Mucosa of stomach (tissue), 1 donor: ENCODE measurements around the gene NDUFB8.

Experiments
- H3K27me3 ChIP-seq: one replicate; pipeline ENCODE4 v1.7.0; 2013; ENCODE audit warnings: mild to moderate bottlenecking, low read length; ENCODE audit not compliant: control insufficient read depth, insufficient read depth
- H3K36me3 ChIP-seq: one replicate; pipeline ENCODE4 v1.7.0; 2013; ENCODE audit warnings: low read length; ENCODE audit not compliant: control insufficient read depth, insufficient read depth
- H3K4me1 ChIP-seq: one replicate; pipeline ENCODE4 v1.7.0; 2013; ENCODE audit warnings: mild to moderate bottlenecking, low read length; ENCODE audit not compliant: control insufficient read depth, insufficient read depth
- H3K4me3 ChIP-seq: one replicate; pipeline ENCODE4 v1.7.0; 2013; ENCODE audit warnings: low read length
- H3K9ac ChIP-seq: one replicate; pipeline ENCODE4 v1.7.0; 2013; ENCODE audit warnings: mild to moderate bottlenecking, low read length, moderate library complexity
- H3K9me3 ChIP-seq: one replicate; pipeline ENCODE4 v1.7.0; 2013; ENCODE audit warnings: mild to moderate bottlenecking, low read length, moderate library complexity; ENCODE audit not compliant: control insufficient read depth
- donor health status: Pancreatic carcinoma.

The NDUFB8 gene

DNA sequence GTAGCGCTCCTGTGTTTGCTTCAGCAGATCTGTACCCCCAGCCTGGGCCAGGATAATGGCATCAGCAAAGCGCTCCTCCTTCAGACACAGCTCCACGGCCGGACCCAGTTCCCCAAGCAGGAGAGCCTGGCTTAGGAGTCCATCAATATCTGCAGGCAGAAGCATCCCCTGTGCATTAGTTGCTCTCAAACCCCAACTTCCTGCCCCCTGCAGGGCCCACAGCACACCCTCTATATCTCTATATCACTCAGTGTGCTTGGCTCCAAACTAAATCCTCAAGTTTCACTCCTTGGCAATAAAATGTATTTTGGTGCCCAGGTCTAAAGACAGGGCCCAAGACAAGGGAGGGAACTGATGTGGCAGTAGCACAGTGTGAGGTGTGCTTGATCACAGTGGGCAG, 31.6 kb downstream of the NDUFB8 start:
- H3K4me1 ChIP-seq, result no peaks in the 10 kb centered on the region
- H3K9ac ChIP-seq, result no peak overlapping the region
- no peak overlapping the region for H3K4me3 ChIP-seq
- H3K36me3 ChIP-seq, result no peaks in the 10 kb centered on the region
- H3K27me3 ChIP-seq, result no peaks in the 10 kb centered on the region
- H3K9me3 ChIP-seq, result no peaks in the 10 kb centered on the region

DNA sequence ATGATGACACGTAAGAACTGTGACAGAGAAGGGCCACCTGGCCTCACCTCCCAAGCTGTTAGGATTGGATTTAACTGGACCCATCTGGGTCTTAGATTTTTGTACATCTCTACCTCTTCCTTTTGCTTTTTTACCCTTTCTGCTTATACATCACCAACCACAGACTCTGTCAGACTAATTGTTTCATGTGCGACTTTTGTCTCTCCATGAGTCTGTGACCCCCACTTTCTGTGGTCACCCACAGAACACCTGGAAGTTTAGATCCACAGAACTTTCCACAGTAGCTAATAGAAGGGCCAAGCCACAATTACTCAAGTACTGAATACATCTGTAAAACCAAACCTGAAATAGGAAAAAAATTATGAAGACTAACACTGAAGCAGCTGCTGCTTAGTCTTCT, 33.1 kb downstream of the NDUFB8 start:
- no peaks in the 10 kb centered on the region for H3K9me3 ChIP-seq
- H3K4me1 ChIP-seq, result no peaks in the 10 kb centered on the region
- H3K27me3 ChIP-seq, result no peaks in the 10 kb centered on the region
- H3K36me3 ChIP-seq, result no peaks in the 10 kb centered on the region
- H3K9ac ChIP-seq, result no peak overlapping the region
- H3K4me3 ChIP-seq, result no peak overlapping the region

DNA sequence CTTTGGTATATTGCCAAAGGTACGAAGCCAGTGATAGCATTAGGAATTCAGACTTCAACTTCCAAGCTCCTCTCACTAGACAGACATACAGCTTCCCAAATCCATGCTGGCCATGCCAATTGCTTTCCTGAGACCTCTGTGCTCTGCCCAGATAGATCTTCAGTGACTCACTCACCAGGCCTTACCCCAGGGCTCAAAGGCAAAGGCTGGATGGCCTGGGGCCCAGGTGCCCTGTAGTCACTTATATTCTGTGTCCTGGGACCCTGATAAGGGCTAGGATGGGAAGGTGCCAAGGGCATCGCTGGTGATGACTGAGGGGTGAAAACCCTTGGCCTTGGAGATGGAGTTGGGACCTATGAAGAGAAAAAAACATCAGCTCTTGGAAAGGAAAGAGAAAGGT, 39.1 kb downstream of the NDUFB8 start:
- Histone ChIP-seq H3K4me3 (no peak overlapping the region), H3K9ac (no peak overlapping the region), H3K9me3 (no peaks in the 10 kb centered on the region), H3K4me1 (no peaks in the 10 kb centered on the region), H3K27me3 (no peaks in the 10 kb centered on the region), H3K36me3 (peaks cover 5% of the 10 kb centered on the region)

DNA sequence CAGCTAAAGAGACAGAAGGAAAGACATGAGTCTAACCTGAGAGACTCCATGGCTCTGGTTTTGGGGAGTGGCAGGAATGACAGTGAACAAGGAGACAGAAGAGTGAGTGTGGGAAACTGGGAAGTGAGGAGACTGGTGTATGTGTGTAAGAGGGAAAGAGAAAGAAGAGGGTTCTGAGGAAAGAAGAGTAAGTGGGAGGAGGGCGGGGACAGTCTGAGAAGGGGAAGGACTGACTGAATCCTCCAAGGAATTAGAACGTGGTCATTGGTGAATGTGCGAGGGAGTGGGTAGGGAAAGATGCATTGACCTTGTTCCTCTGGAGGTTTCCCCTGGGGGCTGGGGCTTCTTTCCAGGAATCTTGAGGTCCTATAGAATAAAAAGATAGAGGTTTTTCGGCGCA, 40.3 kb downstream of the NDUFB8 start:
- H3K4me3 ChIP-seq, result no peak overlapping the region
- H3K9ac ChIP-seq, result no peak overlapping the region
- H3K9me3 ChIP-seq, result no peaks in the 10 kb centered on the region
- H3K36me3 ChIP-seq, result peaks cover 5% of the 10 kb centered on the region
- H3K27me3 ChIP-seq, result no peaks in the 10 kb centered on the region
- H3K4me1 ChIP-seq, result no peaks in the 10 kb centered on the region

DNA sequence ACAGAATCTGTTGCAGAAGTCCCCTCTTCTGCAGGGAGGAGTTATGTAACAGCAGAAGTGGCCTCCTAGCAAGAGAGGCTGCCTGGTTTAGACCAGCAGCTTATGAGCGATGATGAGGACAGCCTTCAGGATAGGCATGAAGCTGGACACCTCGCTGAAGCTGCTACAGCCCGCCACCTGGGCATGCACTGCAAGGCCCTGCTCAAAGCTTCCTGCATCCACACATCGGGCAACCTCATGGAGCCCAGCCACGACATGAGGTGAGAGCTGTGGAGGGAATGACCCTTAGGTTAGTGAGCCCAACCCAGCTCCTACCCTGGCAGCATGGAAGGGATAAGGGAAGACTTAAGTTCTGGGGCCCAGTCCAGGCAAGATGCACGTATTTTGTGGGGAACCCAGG, 42.1 kb downstream of the NDUFB8 start:
- H3K4me1 ChIP-seq, result peaks cover 7% of the 10 kb centered on the region
- no peaks in the 10 kb centered on the region for H3K9me3 ChIP-seq
- H3K36me3 ChIP-seq, result peaks cover 5% of the 10 kb centered on the region
- peaks cover 8% of the 10 kb centered on the region for H3K27me3 ChIP-seq
- H3K4me3 ChIP-seq, result no peak overlapping the region
- H3K9ac ChIP-seq, result no peak overlapping the region

DNA sequence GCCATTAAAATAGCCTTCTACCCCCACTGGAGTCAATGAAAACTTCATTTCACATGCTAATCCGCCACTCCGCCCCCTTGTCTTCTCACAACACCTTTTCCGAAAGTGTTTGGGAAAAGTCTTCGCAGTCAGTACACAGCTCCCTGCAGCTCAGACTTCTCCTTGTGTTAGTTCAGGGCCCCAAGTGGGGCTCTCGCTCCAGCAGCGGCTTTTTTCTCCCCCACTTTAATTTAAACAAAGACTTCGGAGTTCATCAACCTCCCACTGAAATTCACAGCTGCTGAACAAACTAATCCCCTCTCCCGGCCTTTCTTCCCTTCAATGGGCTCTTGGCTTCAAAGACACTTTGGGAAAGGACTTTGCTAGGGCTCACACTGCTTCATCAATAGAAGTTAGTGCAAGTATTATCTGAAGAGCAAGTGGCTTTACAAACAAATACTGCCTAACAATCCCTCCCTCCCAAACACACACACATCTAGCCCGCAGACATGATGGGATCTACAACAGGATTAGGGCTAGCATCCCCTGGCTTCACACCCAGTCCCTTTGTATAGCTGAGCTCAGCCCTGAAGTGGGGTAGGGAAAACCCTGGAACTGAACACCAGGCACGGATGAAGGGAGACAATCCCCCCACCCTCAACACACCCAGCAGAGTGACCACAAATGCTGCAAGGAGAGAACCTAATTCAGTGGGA, 43.7 kb downstream of the NDUFB8 start:
- Histone ChIP-seq H3K36me3 (peaks cover 5% of the 10 kb centered on the region), H3K9ac (no peak overlapping the region), H3K4me1 (peaks cover 16% of the 10 kb centered on the region), H3K9me3 (no peaks in the 10 kb centered on the region), H3K4me3 (no peak overlapping the region), H3K27me3 (peaks cover 15% of the 10 kb centered on the region)

DNA sequence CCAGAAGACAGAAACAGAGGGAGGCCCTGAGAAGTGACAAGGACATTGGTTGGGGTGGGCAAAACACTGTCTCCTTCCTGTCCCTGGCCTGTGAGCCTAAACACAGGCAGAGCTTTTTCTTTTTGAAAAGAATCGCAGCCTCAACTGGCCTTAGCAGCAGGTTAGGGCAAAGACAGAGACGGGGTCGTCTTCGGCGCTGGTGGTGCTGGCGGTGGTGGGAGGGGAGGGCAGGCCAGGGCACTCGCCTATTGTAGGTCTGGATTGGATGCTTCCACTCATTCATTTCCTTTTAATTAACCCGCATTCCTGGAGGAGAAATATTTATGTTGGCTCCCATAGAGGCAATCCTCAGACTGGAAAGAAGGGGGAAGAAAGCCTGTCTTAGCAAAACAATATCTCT, 44.3 kb downstream of the NDUFB8 start:
- peaks cover 18% of the 10 kb centered on the region for H3K27me3 ChIP-seq
- H3K36me3 ChIP-seq, result peaks cover 5% of the 10 kb centered on the region
- peaks cover 16% of the 10 kb centered on the region for H3K4me1 ChIP-seq
- H3K9ac ChIP-seq, result no peak overlapping the region
- H3K4me3 ChIP-seq, result no peak overlapping the region
- no peaks in the 10 kb centered on the region for H3K9me3 ChIP-seq

DNA sequence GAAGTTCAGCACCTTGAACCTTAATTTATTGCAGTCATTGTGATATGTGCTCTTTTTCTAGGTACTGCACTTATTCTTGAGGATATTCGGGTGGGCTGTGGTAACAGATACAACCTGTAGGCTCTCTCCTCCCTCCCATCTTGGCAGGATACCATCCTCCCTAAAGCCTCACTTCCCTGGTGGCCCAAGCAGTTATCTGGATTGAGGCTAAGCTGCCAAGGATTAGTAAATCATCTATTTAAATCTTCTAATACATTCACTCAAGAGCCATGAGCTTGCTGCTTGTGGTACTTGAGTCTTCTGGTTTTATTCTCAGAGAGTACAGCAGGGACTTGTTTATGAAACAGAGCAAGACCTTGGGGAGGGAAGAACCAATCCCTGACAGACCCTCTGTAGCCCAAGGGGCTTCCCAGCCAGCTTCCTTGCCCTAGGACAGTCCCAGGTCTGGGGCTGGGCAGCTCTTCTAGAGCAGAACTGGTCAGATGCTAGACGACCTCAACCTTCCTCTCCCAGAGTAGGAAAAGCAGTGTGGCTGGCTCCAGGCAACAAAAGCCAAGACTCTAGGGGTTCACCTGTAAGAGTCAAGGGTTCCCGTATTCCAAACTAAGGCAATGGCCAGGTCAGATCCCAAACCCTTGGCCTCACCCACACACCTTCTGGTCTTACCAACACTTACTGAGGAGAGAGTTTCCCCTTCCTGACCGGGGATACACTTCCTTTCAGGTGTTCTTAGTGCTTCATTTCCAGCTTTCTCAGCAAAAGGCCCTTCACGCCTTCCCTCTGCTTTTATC, 45.6 kb downstream of the NDUFB8 start:
- Histone ChIP-seq H3K9me3 (no peaks in the 10 kb centered on the region), H3K27me3 (peaks cover 27% of the 10 kb centered on the region), H3K4me3 (no peak overlapping the region), H3K9ac (no peak overlapping the region), H3K4me1 (peaks cover 16% of the 10 kb centered on the region), H3K36me3 (peaks cover 1% of the 10 kb centered on the region)

DNA sequence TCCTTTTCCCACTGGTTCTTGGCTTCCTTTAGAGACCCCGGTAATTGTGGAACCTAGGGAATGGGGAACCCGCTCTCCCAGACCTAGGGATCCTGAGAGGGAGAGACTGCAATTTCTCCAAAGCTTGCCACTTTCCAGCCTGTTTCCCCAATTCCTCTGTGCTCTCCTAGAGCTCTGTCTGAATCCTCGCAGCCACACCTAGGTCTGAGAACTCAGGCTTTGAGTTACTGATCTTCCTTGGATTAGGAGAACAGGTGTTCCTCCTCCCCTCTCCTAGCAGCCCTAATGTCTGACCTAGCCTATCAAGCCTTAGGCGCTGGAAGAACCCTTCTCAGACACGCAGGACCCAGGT, 46.9 kb downstream of the NDUFB8 start:
- Histone ChIP-seq H3K36me3 (no peaks in the 10 kb centered on the region), H3K9me3 (no peaks in the 10 kb centered on the region), H3K9ac (no peak overlapping the region), H3K27me3 (peaks cover 31% of the 10 kb centered on the region), H3K4me1 (peaks cover 16% of the 10 kb centered on the region), H3K4me3 (no peak overlapping the region)

DNA sequence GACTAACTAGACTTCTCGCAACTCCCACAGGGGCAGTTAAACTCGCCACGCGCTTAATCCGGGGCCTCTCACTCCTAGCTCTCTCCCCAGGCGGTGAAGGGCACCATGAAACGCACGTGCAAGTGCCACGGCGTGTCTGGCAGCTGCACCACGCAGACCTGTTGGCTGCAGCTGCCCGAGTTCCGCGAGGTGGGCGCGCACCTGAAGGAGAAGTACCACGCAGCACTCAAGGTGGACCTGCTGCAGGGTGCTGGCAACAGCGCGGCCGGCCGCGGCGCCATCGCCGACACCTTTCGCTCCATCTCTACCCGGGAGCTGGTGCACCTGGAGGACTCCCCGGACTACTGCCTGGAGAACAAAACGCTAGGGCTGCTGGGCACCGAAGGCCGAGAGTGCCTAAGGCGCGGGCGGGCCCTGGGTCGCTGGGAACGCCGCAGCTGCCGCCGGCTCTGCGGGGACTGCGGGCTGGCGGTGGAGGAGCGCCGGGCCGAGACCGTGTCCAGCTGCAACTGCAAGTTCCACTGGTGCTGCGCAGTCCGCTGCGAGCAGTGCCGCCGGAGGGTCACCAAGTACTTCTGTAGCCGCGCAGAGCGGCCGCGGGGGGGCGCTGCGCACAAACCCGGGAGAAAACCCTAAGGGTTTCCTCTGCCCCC, 47.4 kb downstream of the NDUFB8 start:
- Histone ChIP-seq H3K9ac (no peak overlapping the region), H3K4me3 (peak overlapping the region; percentile 57), H3K4me1 (peaks cover 16% of the 10 kb centered on the region), H3K36me3 (no peaks in the 10 kb centered on the region), H3K27me3 (peaks cover 31% of the 10 kb centered on the region), H3K9me3 (no peaks in the 10 kb centered on the region)

DNA sequence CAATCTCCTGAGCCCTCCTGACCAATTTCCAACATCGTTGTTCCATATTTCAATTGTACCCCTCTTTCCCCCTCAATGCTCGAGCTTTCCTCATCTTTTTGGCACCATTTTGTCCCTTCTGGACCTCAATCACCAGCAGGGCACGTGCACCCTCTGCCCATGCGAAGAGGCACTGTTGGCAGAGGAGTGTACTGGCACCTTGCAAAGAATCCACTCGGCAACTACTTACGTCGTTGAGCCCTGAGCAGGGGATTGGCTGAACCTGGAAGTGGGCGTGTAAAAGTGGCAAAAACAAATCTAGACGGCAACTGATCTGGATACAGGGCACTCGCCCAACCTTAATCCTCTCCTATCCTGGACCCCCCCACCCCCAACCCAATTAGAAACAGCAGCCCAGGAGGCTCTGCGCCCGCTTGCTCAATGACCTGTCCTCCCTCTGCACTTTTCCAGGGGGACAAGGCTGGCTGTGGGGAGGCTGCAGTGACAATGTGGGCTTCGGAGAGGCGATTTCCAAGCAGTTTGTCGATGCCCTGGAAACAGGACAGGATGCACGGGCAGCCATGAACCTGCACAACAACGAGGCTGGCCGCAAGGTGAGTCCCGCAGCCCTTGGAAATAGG, 48.1 kb downstream of the NDUFB8 start:
- H3K36me3 ChIP-seq, result no peaks in the 10 kb centered on the region
- H3K9ac ChIP-seq, result no peak overlapping the region
- H3K27me3 ChIP-seq, result peaks cover 31% of the 10 kb centered on the region
- H3K4me1 ChIP-seq, result peaks cover 16% of the 10 kb centered on the region
- no peaks in the 10 kb centered on the region for H3K9me3 ChIP-seq
- H3K4me3 ChIP-seq, result peak overlapping the region; percentile 57

DNA sequence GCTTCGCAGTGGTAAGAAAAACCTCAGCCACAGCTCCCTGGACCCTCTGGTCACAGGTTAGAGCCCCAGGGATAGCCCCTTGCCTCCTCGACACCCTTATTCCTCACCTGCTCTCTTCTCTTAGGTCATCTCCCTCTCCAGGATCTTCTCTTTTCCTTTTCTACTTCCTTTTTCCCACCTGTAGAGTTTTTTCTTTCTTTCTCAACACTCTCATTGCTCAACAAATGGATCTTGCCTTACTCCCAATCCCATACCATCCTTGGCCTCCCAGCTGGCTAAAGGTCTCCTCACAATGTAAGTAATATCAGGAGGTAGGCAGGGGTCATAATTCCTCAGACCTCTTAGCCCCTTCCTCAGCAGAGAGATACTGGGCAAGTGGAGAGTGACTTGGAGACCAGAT, 49.7 kb downstream of the NDUFB8 start:
- no peak overlapping the region for H3K9ac ChIP-seq
- peaks cover 16% of the 10 kb centered on the region for H3K4me1 ChIP-seq
- no peak overlapping the region for H3K4me3 ChIP-seq
- peaks cover 31% of the 10 kb centered on the region for H3K27me3 ChIP-seq
- H3K9me3 ChIP-seq, result no peaks in the 10 kb centered on the region
- no peaks in the 10 kb centered on the region for H3K36me3 ChIP-seq
